Activated T-helper 1 cell treated with anti-CD3 and anti-CD28 coated beads, Interleukin-2, amount 50 U/mL, for 16 hours (primary cell): ENCODE data around the gene EHMT2.
A peak's percentile ranks its signal among the peaks of the same experiment; 100 is the strongest.
"Not testable (repeated sequence)": the region's sequence is repeated elsewhere in the genome, so short reads cannot be mapped to it uniquely, and the experiment has no call there.

Source experiments
- DNase-seq, 2 donors: peaks; one replicate each; pipeline ENCODE4 v3.0.0-alpha.2; 2020; ENCODE audit warnings: low read depth in 1 of 2, low spot score in 1 of 2

EHMT2 gene

GRCh38 chr6:31844507-31844906 is 53.0 kb downstream of the EHMT2 start:
- DNase-seq, result no peak

GRCh38 chr6:31842053-31842452 is 55.4 kb downstream of the EHMT2 start:
- DNase-seq, result no peak

GRCh38 chr6:31839779-31840126 is 57.7 kb downstream of the EHMT2 start:
- DNase-seq, result not testable (repeated sequence)

- DNase-seq, result no peak
These were observed 58.5 kb downstream of the EHMT2 start for GRCh38 chr6:31838968-31839367.

GRCh38 chr6:31838114-31838553 is 59.4 kb downstream of the EHMT2 start:
- not testable (repeated sequence) for DNase-seq

- no peak for DNase-seq
These were observed 60.0 kb downstream of the EHMT2 start for GRCh38 chr6:31837369-31838113.

- DNase-seq, result no peak
These were observed 60.8 kb downstream of the EHMT2 start for GRCh38 chr6:31836474-31837368.

- DNase-seq, result no peak
These were observed 61.4 kb downstream of the EHMT2 start for GRCh38 chr6:31836047-31836473.

GRCh38 chr6:31834367-31835250 is 62.9 kb downstream of the EHMT2 start:
- peak; percentile 66 to 67 for DNase-seq

- no peak for DNase-seq
These were observed 65.9 kb downstream of the EHMT2 start for GRCh38 chr6:31831350-31832215.

GRCh38 chr6:31830886-31831335 is 66.6 kb downstream of the EHMT2 start:
- DNase-seq, result no peak
